H1 (cell line): Measurements from ENCODE around the gene IDH2. TPM values are rescaled to one million over a fixed set of nuclear protein-coding genes. Genes with fewer than 3 reads are reported as not detected.

ENCODE experiments used
- CTCF ChIA-PET: fragments of 300-600 bp; sonication (Branson Sonifier 250); formaldehyde crosslinking; loops from one replicate; lab custom pipeline; 2021; ENCODE audit not compliant: partially characterized antibody; lab: Charles Lee
- POLR2A ChIA-PET: fragments of 300-600 bp; sonication (Branson Sonifier 250); formaldehyde crosslinking; loops from one replicate; lab custom pipeline; 2021; ENCODE audit warnings: inconsistent platforms; ENCODE audit not compliant: partially characterized antibody; lab: Charles Lee
- DNase-seq, 2 experiments: peaks; one replicate each; pipeline versions ENCODE4 v3.0.0 to v3.0.0-alpha.2; 2010 to 2022; ENCODE audit warnings: low spot score in 2 of 2, low read depth in 1 of 2, mixed read lengths in 1 of 2
- FAIRE-seq: peaks from 2 replicates; lab custom pipeline; 2011; peaks lifted over from hg19 to GRCh38; lab: Jason Lieb, UNC
- H2AFZ ChIP-seq: 2 replicates; pipeline ENCODE4 v1.8.1; 2012; ENCODE audit warnings: low read length, inconsistent platforms
- H2AK5ac ChIP-seq: 2 replicates; pipeline ENCODE4 v1.6.1; 2013; ENCODE audit warnings: low read depth, low read length
- H2BK120ac ChIP-seq: replicated peaks from 2 replicates; pipeline ENCODE3; 2013; ENCODE audit warnings: low read depth, low read length, inconsistent platforms
- H2BK12ac ChIP-seq: 2 replicates; pipeline ENCODE4 v1.6.1; 2013; ENCODE audit warnings: low read depth, low read length
- H2BK15ac ChIP-seq: 2 replicates; pipeline ENCODE4 v1.6.1; 2013; ENCODE audit warnings: low read length
- H2BK20ac ChIP-seq: 2 replicates; pipeline ENCODE4 v1.6.1; 2013; ENCODE audit warnings: low read length
- H2BK5ac ChIP-seq: 2 replicates; pipeline ENCODE4 v1.6.1; 2013; ENCODE audit warnings: low read depth, low read length
- H3K14ac ChIP-seq: 2 replicates; pipeline ENCODE4 v1.6.1; 2013; ENCODE audit warnings: inconsistent platforms; ENCODE audit not compliant: insufficient read length
- H3K18ac ChIP-seq: 2 replicates; pipeline ENCODE4 v1.6.1; 2013; ENCODE audit warnings: low read length; ENCODE audit errors: extremely low read depth
- H3K23ac ChIP-seq: 2 replicates; pipeline ENCODE4 v1.6.1; 2013; ENCODE audit warnings: inconsistent platforms; ENCODE audit not compliant: insufficient read length
- H3K23me2 ChIP-seq: 2 replicates; pipeline ENCODE4 v1.6.1; 2013; ENCODE audit warnings: low read depth, low read length
- H3K27ac ChIP-seq: 2 replicates; pipeline ENCODE4 v1.6.1; 2011; ENCODE audit warnings: low read depth, low read length, inconsistent platforms
- H3K27me3 ChIP-seq, 4 experiments: replicated peaks in 1 of 4; 1 replicate in 1 of 4; 2 replicates in 3 of 4; pipeline versions ENCODE4 v1.6.1 to v1.8.1; 2011 to 2013; ENCODE audit warnings: low read length in 3 of 4, mild to moderate bottlenecking in 3 of 4, inconsistent platforms in 2 of 4, mixed read lengths in 2 of 4, moderate library complexity in 1 of 4; ENCODE audit not compliant: control insufficient read depth in 3 of 4, insufficient read depth in 3 of 4; ENCODE audit errors: extremely low read depth in 1 of 4
- H3K36me3 ChIP-seq, 4 experiments: 2 replicates each; pipeline versions ENCODE4 v1.6.1 to v1.8.1; 2011 to 2013; ENCODE audit warnings: mild to moderate bottlenecking in 4 of 4, low read length in 3 of 4, moderate library complexity in 2 of 4, control low read depth in 1 of 4, inconsistent platforms in 1 of 4; ENCODE audit not compliant: insufficient read depth in 4 of 4, control insufficient read depth in 2 of 4
- H3K4ac ChIP-seq: replicated peaks from 2 replicates; pipeline ENCODE3; 2013; ENCODE audit warnings: low read length, low read depth, mixed read lengths, inconsistent platforms; ENCODE audit not compliant: insufficient read length
- H3K4me1 ChIP-seq, 4 experiments: replicated peaks in 1 of 4; 1 replicate in 1 of 4; 2 replicates in 3 of 4; pipeline versions ENCODE4 v1.6.1 to v1.8.1; 2011 to 2013; ENCODE audit warnings: low read length in 3 of 4, inconsistent platforms in 2 of 4, mixed read lengths in 1 of 4; ENCODE audit not compliant: insufficient read depth in 4 of 4, control insufficient read depth in 3 of 4
- H3K4me2 ChIP-seq, 2 experiments: 2 replicates each; pipeline versions ENCODE4 v1.6.1 to v1.8.1; 2011 to 2013; ENCODE audit warnings: low read depth in 2 of 2, low read length in 2 of 2, control low read depth in 1 of 2, inconsistent platforms in 1 of 2, mild to moderate bottlenecking in 1 of 2; ENCODE audit not compliant: insufficient read depth in 1 of 2
- H3K4me3 ChIP-seq, 4 experiments: fragments of 200-600, 300-600 bp in 1 of 4; sonication (generic), shearing (Covaris generic), sonication (Bioruptor Twin) in 1 of 4; 2 replicates each; pipeline versions ENCODE4 v1.5.1 to v1.8.1; 2011 to 2016; ENCODE audit warnings: low read length in 4 of 4, low read depth in 3 of 4, control low read depth in 2 of 4, inconsistent platforms in 2 of 4, mild to moderate bottlenecking in 2 of 4, mixed read lengths in 1 of 4, moderate library complexity in 1 of 4; ENCODE audit not compliant: insufficient read depth in 2 of 4; ENCODE audit errors: extremely low read depth in 1 of 4
- H3K56ac ChIP-seq: replicated peaks from 2 replicates; pipeline ENCODE3; 2013; ENCODE audit warnings: low read depth, mild to moderate bottlenecking, mixed read lengths, low read length, inconsistent platforms; ENCODE audit not compliant: insufficient read length
- H3K79me1 ChIP-seq: 2 replicates; pipeline ENCODE4 v1.6.1; 2013; ENCODE audit warnings: low read depth, low read length, control low read depth
- H3K79me2 ChIP-seq, 2 experiments: 2 replicates each; pipeline versions ENCODE4 v1.6.1 to v1.8.1; 2012 to 2013; ENCODE audit warnings: low read length in 2 of 2, mild to moderate bottlenecking in 2 of 2, inconsistent platforms in 1 of 2; ENCODE audit not compliant: insufficient read depth in 2 of 2, control insufficient read depth in 1 of 2
- H3K9ac ChIP-seq, 4 experiments: replicated peaks in 1 of 4; 1 replicate in 1 of 4; 2 replicates in 3 of 4; pipeline versions ENCODE4 v1.6.1 to v1.8.1; 2011 to 2013; ENCODE audit warnings: low read depth in 3 of 4, low read length in 3 of 4, control low read depth in 2 of 4, mild to moderate bottlenecking in 2 of 4, moderate library complexity in 2 of 4, inconsistent platforms in 1 of 4; ENCODE audit errors: extremely low read depth in 1 of 4
- H3K9me3 ChIP-seq, 2 experiments: 2 replicates each; pipeline versions ENCODE4 v1.6.1 to v1.8.1; 2012 to 2013; ENCODE audit warnings: mild to moderate bottlenecking in 2 of 2, moderate library complexity in 2 of 2, control low read depth in 1 of 2, inconsistent platforms in 1 of 2, low read depth in 1 of 2, low read length in 1 of 2, mixed read lengths in 1 of 2; ENCODE audit not compliant: insufficient read depth in 2 of 2
- H4K20me1 ChIP-seq, 2 experiments: replicated peaks in 1 of 2; 2 replicates each; pipeline versions ENCODE3 to v1.8.1; 2011 to 2013; ENCODE audit warnings: inconsistent platforms in 2 of 2, low read length in 2 of 2, mild to moderate bottlenecking in 1 of 2; ENCODE audit not compliant: insufficient read depth in 2 of 2, control insufficient read depth in 1 of 2
- H4K5ac ChIP-seq: 2 replicates; pipeline ENCODE4 v1.6.1; 2013; ENCODE audit warnings: low read length, low read depth, mixed read lengths, inconsistent platforms; ENCODE audit not compliant: insufficient read length
- H4K8ac ChIP-seq: 2 replicates; pipeline ENCODE4 v1.8.0; 2013; ENCODE audit warnings: mild to moderate bottlenecking, moderate library complexity, low read length, inconsistent platforms; ENCODE audit not compliant: insufficient read depth; ENCODE audit errors: extremely low read depth
- H4K91ac ChIP-seq: replicated peaks from 2 replicates; pipeline ENCODE3; 2013; ENCODE audit warnings: low read length, mixed read lengths, inconsistent platforms; ENCODE audit not compliant: insufficient read length
- SIX5 ChIP-seq: IDR thresholded peaks from 2 replicates; pipeline ENCODE4 v1.6.1; 2011; ENCODE audit warnings: mild to moderate bottlenecking, low read depth, low read length
- WGBS, 2 experiments: shearing (Covaris generic) in 1 of 2; methylation state at CpG; one replicate each; pipeline versions ENCODE4 v1.1.6 to v1.1.7; 2013 to 2015; ENCODE audit warnings: low lambda C conversion rate in 2 of 2, mixed read lengths in 2 of 2, inconsistent platforms in 1 of 2, low coverage in 1 of 2, missing lambda C conversion rate in 1 of 2; ENCODE audit not compliant: insufficient replicate concordance in 2 of 2, insufficient coverage in 1 of 2, insufficient read length in 1 of 2; ENCODE audit errors: extremely low coverage in 1 of 2, missing lambda C conversion rate in 1 of 2; 5-methylcytosine and 5-hydroxymethylcytosine counted together
- polyA plus RNA-seq, 7 experiments: library from polyadenylated mRNA; depleted of rRNA in 3 of 7; stranded (reverse) in 5 of 7; unstranded in 2 of 7; fragments of >200 nt in 5 of 7; fragments of 200-250 nt in 2 of 7; gene quantifications; 1 replicate in 5 of 7; 2 replicates in 1 of 7; 4 replicates in 1 of 7; pipeline versions ENCODE4 v1.2.1 to v1.2.3, GENCODE V29; 2011 to 2013; ENCODE audit warnings: missing spikeins in 2 of 7, mixed read lengths in 2 of 7
- total RNA-seq: library from RNA; stranded (reverse); fragmentation: NEBNext Ultra II Directional; extraction: Animal tissue kit (Norgen Biotek cat#: 25700); gene quantifications from 2 replicates; pipeline ENCODE4 v1.2.1, GENCODE V29; 2021

Gene IDH2
- total and polyA plus RNA-seq, 2 of the 8 experiments (the other 6 are each of a cell fraction or from before 2014, with no cell fraction given) = 64.2 to 84.6 TPM

DNA sequence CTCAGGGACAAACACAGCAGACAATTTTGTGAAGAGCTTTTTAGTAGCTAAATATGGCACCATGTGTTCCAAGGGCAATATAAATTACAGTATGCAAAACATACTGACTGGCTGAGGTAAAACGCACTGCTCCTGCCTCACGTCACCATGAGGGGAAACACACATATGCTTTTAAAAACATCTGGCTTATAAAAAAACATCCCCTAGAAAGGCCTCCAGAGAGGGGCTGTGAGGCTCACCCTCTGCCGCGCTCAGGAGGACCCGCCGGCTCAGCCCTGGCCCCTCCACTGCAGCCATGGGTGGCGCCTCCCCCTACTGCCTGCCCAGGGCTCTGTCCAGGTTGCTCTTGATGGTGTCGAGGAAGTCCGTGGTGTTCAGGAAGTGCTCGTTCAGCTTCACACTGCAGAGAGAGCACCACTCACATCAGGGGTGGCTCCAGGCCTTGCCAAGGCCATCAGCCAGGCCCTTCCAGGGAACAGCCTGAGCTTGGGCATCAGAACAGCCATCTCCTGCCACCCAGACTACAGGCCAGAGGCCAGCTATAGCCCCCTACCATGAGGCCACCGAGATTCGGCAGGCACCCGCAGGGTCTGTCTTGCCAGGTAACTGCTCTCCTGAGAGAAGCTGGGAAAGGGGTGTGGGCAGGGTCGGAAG lies 18.2 kb downstream of the IDH2 start:
- CTCF ChIA-PET = interaction anchor here (0.6 to 10.4 kb wide), 13 partner anchors 8 to 324 kb away, joined by 3 to 99 read pairs (median 4); partner anchors contain the start of gene IDH2
- peaks cover 2 to 14% (median 7%) of the 10 kb centered on the region in 4 experiments; a peak in 5 of 8 replicates for H3K36me3 ChIP-seq
- no peak overlapping the region for H3K23ac ChIP-seq
- H3K79me1 ChIP-seq = 0 out of 2 replicates have a peak, but pooled peaks cover under 1% of the 10 kb centered on the region
- H2BK5ac ChIP-seq = no peak overlapping the region
- no peaks in the 10 kb centered on the region for H3K9me3 ChIP-seq
- no peak overlapping the region for H2BK15ac ChIP-seq
- H2AFZ ChIP-seq = no peak overlapping the region
- peaks cover 0 to 4% of the 10 kb centered on the region in 2 experiments for H4K20me1 ChIP-seq
- H3K23me2 ChIP-seq = no peaks in the 10 kb centered on the region
- no peak overlapping the region for H3K18ac ChIP-seq
- TF ChIP-seq SIX5 = no peak
- no peak overlapping the region for H2BK120ac ChIP-seq
- no peak overlapping the region for H4K8ac ChIP-seq
- DNase-seq = no peak
- no peak overlapping the region for H3K56ac ChIP-seq
- no peak overlapping the region for H3K4me2 ChIP-seq
- FAIRE-seq = no peak
- no peak overlapping the region for H4K91ac ChIP-seq
- peaks cover 0 to 5% (median 2%) of the 10 kb centered on the region in 4 experiments; a peak in 3 of 7 replicates for H3K4me1 ChIP-seq
- H3K4me3 ChIP-seq = no peak overlapping the region
- H2BK20ac ChIP-seq = no peak overlapping the region
- H4K5ac ChIP-seq = no peak overlapping the region
- WGBS, 2 experiments = 85% methylated on average over 14 of the region's 14 CpGs; no CpG with 5 or more reads in 1 of the 2 experiments
- H3K79me2 ChIP-seq = no peaks in the 10 kb centered on the region
- no peak overlapping the region for H3K9ac ChIP-seq
- no peak overlapping the region for H2AK5ac ChIP-seq
- no peak overlapping the region for H2BK12ac ChIP-seq
- H3K4ac ChIP-seq = no peak overlapping the region
- H3K27ac ChIP-seq = no peak overlapping the region
- no peak overlapping the region for H3K14ac ChIP-seq
- POLR2A ChIA-PET = interaction anchor here (0.9 to 1.6 kb wide), 4 partner anchors 79 to 670 kb away, joined by 3 to 4 read pairs (median 3); partner anchors contain the start of gene ZNF710
- H3K27me3 ChIP-seq = no peaks in the 10 kb centered on the region
